ENCODE data around the gene ORAI2.

DNA sequence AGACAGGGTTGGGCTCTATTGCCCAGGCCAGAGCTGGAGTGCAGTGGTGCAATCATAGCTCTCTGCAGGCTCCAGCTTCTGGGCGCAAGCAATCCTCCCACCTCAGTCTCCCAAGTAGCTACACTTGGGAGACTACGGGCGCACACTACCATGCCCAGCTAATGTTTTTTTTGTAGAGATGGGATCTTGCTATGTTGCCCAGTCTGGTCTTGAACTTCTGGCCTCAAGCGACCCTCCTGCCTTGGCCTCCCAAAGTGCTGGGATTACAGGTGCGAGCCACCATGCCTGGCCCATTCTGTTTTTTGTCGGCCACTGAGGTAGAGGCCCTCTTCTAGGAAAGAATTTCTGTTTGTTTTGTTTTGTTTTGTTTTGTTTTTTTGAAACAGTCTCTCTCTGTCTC, 19.1 kb downstream of the ORAI2 start:
- TF ChIP-seq, protein P1, sequence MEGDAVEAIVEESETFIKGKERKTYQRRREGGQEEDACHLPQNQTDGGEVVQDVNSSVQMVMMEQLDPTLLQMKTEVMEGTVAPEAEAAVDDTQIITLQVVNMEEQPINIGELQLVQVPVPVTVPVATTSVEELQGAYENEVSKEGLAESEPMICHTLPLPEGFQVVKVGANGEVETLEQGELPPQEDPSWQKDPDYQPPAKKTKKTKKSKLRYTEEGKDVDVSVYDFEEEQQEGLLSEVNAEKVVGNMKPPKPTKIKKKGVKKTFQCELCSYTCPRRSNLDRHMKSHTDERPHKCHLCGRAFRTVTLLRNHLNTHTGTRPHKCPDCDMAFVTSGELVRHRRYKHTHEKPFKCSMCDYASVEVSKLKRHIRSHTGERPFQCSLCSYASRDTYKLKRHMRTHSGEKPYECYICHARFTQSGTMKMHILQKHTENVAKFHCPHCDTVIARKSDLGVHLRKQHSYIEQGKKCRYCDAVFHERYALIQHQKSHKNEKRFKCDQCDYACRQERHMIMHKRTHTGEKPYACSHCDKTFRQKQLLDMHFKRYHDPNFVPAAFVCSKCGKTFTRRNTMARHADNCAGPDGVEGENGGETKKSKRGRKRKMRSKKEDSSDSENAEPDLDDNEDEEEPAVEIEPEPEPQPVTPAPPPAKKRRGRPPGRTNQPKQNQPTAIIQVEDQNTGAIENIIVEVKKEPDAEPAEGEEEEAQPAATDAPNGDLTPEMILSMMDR (IDR thresholded peaks at IDR 0.05; ENCODE audit: low read length), result no peak
- no peak for TF ChIP-seq EZH2 (IDR thresholded peaks at IDR 0.05; ENCODE audit: borderline replicate concordance, low read length)

Measured in OCI-LY1 (cell line).